Measurements from ENCODE around the gene CFAP61.

The CFAP61 gene

GRCh38 chr20:20321134-20321533 lies 268.8 kb downstream of the CFAP61 start:
- TF ChIP-seq CTCF (IDR thresholded peaks at IDR 0.05; ENCODE audit: borderline replicate concordance, insufficient read depth, low read depth, low read length) = no peak
- no peak overlapping the region for H3K4me3 ChIP-seq (ENCODE audit: low read depth, low read length)

- TF ChIP-seq CTCF (IDR thresholded peaks at IDR 0.05; ENCODE audit: borderline replicate concordance, insufficient read depth, low read depth, low read length) = no peak
- no peak overlapping the region for H3K4me3 ChIP-seq (ENCODE audit: low read depth, low read length)
Observed at GRCh38 chr20:20321917-20322316, 269.6 kb downstream of the CFAP61 start.

GRCh38 chr20:20322912-20323311 lies 270.6 kb downstream of the CFAP61 start:
- H3K4me3 ChIP-seq (ENCODE audit: low read depth, low read length) = no peak overlapping the region
- no peak for TF ChIP-seq CTCF (IDR thresholded peaks at IDR 0.05; ENCODE audit: borderline replicate concordance, insufficient read depth, low read depth, low read length)

- TF ChIP-seq CTCF (IDR thresholded peaks at IDR 0.05; ENCODE audit: borderline replicate concordance, insufficient read depth, low read depth, low read length) = no peak
- no peak overlapping the region for H3K4me3 ChIP-seq (ENCODE audit: low read depth, low read length)
Observed at GRCh38 chr20:20327746-20328145, 275.4 kb downstream of the CFAP61 start.

- no peak for TF ChIP-seq CTCF (IDR thresholded peaks at IDR 0.05; ENCODE audit: borderline replicate concordance, insufficient read depth, low read depth, low read length)
Observed at GRCh38 chr20:20329564-20329963, 277.2 kb downstream of the CFAP61 start.

GRCh38 chr20:20331156-20331555 lies 278.8 kb downstream of the CFAP61 start:
- H3K4me3 ChIP-seq (ENCODE audit: low read depth, low read length) = no peak overlapping the region
- TF ChIP-seq CTCF (IDR thresholded peaks at IDR 0.05; ENCODE audit: borderline replicate concordance, insufficient read depth, low read depth, low read length) = no peak

More at GRCh38 chr20:20329564-20329963, 277.2 kb downstream of the CFAP61 start:
- no peak overlapping the region for H3K4me3 ChIP-seq (ENCODE audit: low read depth, low read length)

- no peak for TF ChIP-seq CTCF (IDR thresholded peaks at IDR 0.05; ENCODE audit: borderline replicate concordance, insufficient read depth, low read depth, low read length)
Observed at GRCh38 chr20:20331817-20332216, 279.5 kb downstream of the CFAP61 start.

More at GRCh38 chr20:20331817-20332216, 279.5 kb downstream of the CFAP61 start:
- H3K4me3 ChIP-seq (ENCODE audit: low read depth, low read length) = no peak overlapping the region
